ENCODE data around the gene MYH15.

Gene MYH15

GRCh38 chr3:108450444-108450843 lies 60.0 kb downstream of the MYH15 start:
- Histone ChIP-seq H3K4me1 (ENCODE audit: control insufficient read depth, insufficient read depth, low read length) (no peaks in the 10 kb centered on the region), H3K4me3 (ENCODE audit: low read length in 2 of 2) (no peak overlapping the region), H3K9ac (ENCODE audit: low read length in 2 of 2) (no peak overlapping the region), H3K9me3 (ENCODE audit: control insufficient read depth in 2 of 2, low read length in 2 of 2) (no peaks in the 10 kb centered on the region), H3K27me3 (ENCODE audit: control insufficient read depth in 1 of 2, insufficient read depth in 2 of 2, low read length in 2 of 2) (no peaks in the 10 kb centered on the region), H3K27ac (ENCODE audit: low read length) (no peak overlapping the region), H3K36me3 (ENCODE audit: control insufficient read depth in 2 of 2, insufficient read depth in 2 of 2, low read length in 2 of 2) (no peaks in the 10 kb centered on the region)

- H3K27ac ChIP-seq (ENCODE audit: low read length) = no peak overlapping the region
- no peaks in the 10 kb centered on the region for H3K27me3 ChIP-seq (ENCODE audit: control insufficient read depth in 1 of 2, insufficient read depth in 2 of 2, low read length in 2 of 2)
- no peaks in the 10 kb centered on the region for H3K36me3 ChIP-seq (ENCODE audit: control insufficient read depth in 2 of 2, insufficient read depth in 2 of 2, low read length in 2 of 2)
- H3K9me3 ChIP-seq (ENCODE audit: control insufficient read depth in 2 of 2, low read length in 2 of 2) = no peaks in the 10 kb centered on the region
- H3K4me1 ChIP-seq (ENCODE audit: control insufficient read depth, insufficient read depth, low read length) = no peaks in the 10 kb centered on the region
- H3K4me3 ChIP-seq (ENCODE audit: low read length in 2 of 2) = no peak overlapping the region
- no peak overlapping the region for H3K9ac ChIP-seq (ENCODE audit: low read length in 2 of 2)
Measured at GRCh38 chr3:108448593-108448992, 61.8 kb downstream of the MYH15 start.

- no peaks in the 10 kb centered on the region for H3K36me3 ChIP-seq (ENCODE audit: control insufficient read depth in 2 of 2, insufficient read depth in 2 of 2, low read length in 2 of 2)
- no peaks in the 10 kb centered on the region for H3K4me1 ChIP-seq (ENCODE audit: control insufficient read depth, insufficient read depth, low read length)
- no peak overlapping the region for H3K9ac ChIP-seq (ENCODE audit: low read length in 2 of 2)
- no peak overlapping the region for H3K4me3 ChIP-seq (ENCODE audit: low read length in 2 of 2)
- no peaks in the 10 kb centered on the region for H3K9me3 ChIP-seq (ENCODE audit: control insufficient read depth in 2 of 2, low read length in 2 of 2)
- no peaks in the 10 kb centered on the region for H3K27me3 ChIP-seq (ENCODE audit: control insufficient read depth in 1 of 2, insufficient read depth in 2 of 2, low read length in 2 of 2)
- H3K27ac ChIP-seq (ENCODE audit: low read length) = no peak overlapping the region
Measured at GRCh38 chr3:108447096-108447847, 63.1 kb downstream of the MYH15 start.

- H3K9me3 ChIP-seq (ENCODE audit: control insufficient read depth in 2 of 2, low read length in 2 of 2) = no peaks in the 10 kb centered on the region
- H3K4me1 ChIP-seq (ENCODE audit: control insufficient read depth, insufficient read depth, low read length) = no peaks in the 10 kb centered on the region
- H3K27me3 ChIP-seq (ENCODE audit: control insufficient read depth in 1 of 2, insufficient read depth in 2 of 2, low read length in 2 of 2) = no peaks in the 10 kb centered on the region
- no peak overlapping the region for H3K4me3 ChIP-seq (ENCODE audit: low read length in 2 of 2)
- no peak overlapping the region for H3K9ac ChIP-seq (ENCODE audit: low read length in 2 of 2)
- H3K36me3 ChIP-seq (ENCODE audit: control insufficient read depth in 2 of 2, insufficient read depth in 2 of 2, low read length in 2 of 2) = no peaks in the 10 kb centered on the region
- no peak overlapping the region for H3K27ac ChIP-seq (ENCODE audit: low read length)
Measured at GRCh38 chr3:108442281-108442680, 68.1 kb downstream of the MYH15 start.

DNA sequence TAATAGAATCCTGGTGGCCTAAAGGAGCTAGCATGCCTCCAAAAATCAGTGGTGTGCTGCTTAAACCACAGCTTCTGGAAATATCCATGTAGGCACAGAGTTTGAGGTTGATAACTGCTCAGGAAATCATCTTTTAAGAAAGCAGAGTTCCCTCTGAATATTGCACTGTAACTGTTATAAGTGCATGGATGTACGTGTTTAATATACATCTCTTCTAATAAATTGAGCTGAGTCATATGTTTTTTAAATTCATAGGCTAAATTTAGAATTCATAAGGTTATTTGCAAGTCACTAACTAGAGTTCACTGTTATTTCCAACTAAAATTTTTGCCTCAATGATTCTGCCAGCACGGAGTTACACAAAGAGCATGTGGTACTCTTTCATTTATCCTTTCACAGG lies 68.9 kb downstream of the MYH15 start:
- H3K4me1 ChIP-seq (ENCODE audit: control insufficient read depth, insufficient read depth, low read length) = no peaks in the 10 kb centered on the region
- no peaks in the 10 kb centered on the region for H3K27me3 ChIP-seq (ENCODE audit: control insufficient read depth in 1 of 2, insufficient read depth in 2 of 2, low read length in 2 of 2)
- no peak overlapping the region for H3K4me3 ChIP-seq (ENCODE audit: low read length in 2 of 2)
- no peaks in the 10 kb centered on the region for H3K9me3 ChIP-seq (ENCODE audit: control insufficient read depth in 2 of 2, low read length in 2 of 2)
- no peak overlapping the region for H3K27ac ChIP-seq (ENCODE audit: low read length)
- H3K36me3 ChIP-seq (ENCODE audit: control insufficient read depth in 2 of 2, insufficient read depth in 2 of 2, low read length in 2 of 2) = no peaks in the 10 kb centered on the region
- H3K9ac ChIP-seq (ENCODE audit: low read length in 2 of 2) = no peak overlapping the region

- Histone ChIP-seq H3K9ac (ENCODE audit: low read length in 2 of 2) (no peak overlapping the region), H3K27ac (ENCODE audit: low read length) (no peak overlapping the region), H3K36me3 (ENCODE audit: control insufficient read depth in 2 of 2, insufficient read depth in 2 of 2, low read length in 2 of 2) (no peaks in the 10 kb centered on the region), H3K27me3 (ENCODE audit: control insufficient read depth in 1 of 2, insufficient read depth in 2 of 2, low read length in 2 of 2) (no peaks in the 10 kb centered on the region), H3K4me1 (ENCODE audit: control insufficient read depth, insufficient read depth, low read length) (no peaks in the 10 kb centered on the region), H3K4me3 (ENCODE audit: low read length in 2 of 2) (no peak overlapping the region), H3K9me3 (ENCODE audit: control insufficient read depth in 2 of 2, low read length in 2 of 2) (no peaks in the 10 kb centered on the region)
Measured at GRCh38 chr3:108441071-108441507, 69.3 kb downstream of the MYH15 start.

GRCh38 chr3:108438542-108438941 lies 71.9 kb downstream of the MYH15 start:
- Histone ChIP-seq H3K27ac (ENCODE audit: low read length) (no peak overlapping the region), H3K9me3 (ENCODE audit: control insufficient read depth in 2 of 2, low read length in 2 of 2) (no peaks in the 10 kb centered on the region), H3K36me3 (ENCODE audit: control insufficient read depth in 2 of 2, insufficient read depth in 2 of 2, low read length in 2 of 2) (no peaks in the 10 kb centered on the region), H3K4me3 (ENCODE audit: low read length in 2 of 2) (no peak overlapping the region), H3K4me1 (ENCODE audit: control insufficient read depth, insufficient read depth, low read length) (no peaks in the 10 kb centered on the region), H3K9ac (ENCODE audit: low read length in 2 of 2) (no peak overlapping the region), H3K27me3 (ENCODE audit: control insufficient read depth in 1 of 2, insufficient read depth in 2 of 2, low read length in 2 of 2) (no peaks in the 10 kb centered on the region)

GRCh38 chr3:108437439-108437838 lies 73.0 kb downstream of the MYH15 start:
- no peak overlapping the region for H3K4me3 ChIP-seq (ENCODE audit: low read length in 2 of 2)
- H3K4me1 ChIP-seq (ENCODE audit: control insufficient read depth, insufficient read depth, low read length) = no peaks in the 10 kb centered on the region
- no peaks in the 10 kb centered on the region for H3K36me3 ChIP-seq (ENCODE audit: control insufficient read depth in 2 of 2, insufficient read depth in 2 of 2, low read length in 2 of 2)
- H3K9ac ChIP-seq (ENCODE audit: low read length in 2 of 2) = no peak overlapping the region
- no peaks in the 10 kb centered on the region for H3K27me3 ChIP-seq (ENCODE audit: control insufficient read depth in 1 of 2, insufficient read depth in 2 of 2, low read length in 2 of 2)
- no peaks in the 10 kb centered on the region for H3K9me3 ChIP-seq (ENCODE audit: control insufficient read depth in 2 of 2, low read length in 2 of 2)
- H3K27ac ChIP-seq (ENCODE audit: low read length) = no peak overlapping the region

GRCh38 chr3:108433928-108434327 lies 76.5 kb downstream of the MYH15 start:
- no peaks in the 10 kb centered on the region for H3K27me3 ChIP-seq (ENCODE audit: control insufficient read depth in 1 of 2, insufficient read depth in 2 of 2, low read length in 2 of 2)
- H3K4me1 ChIP-seq (ENCODE audit: control insufficient read depth, insufficient read depth, low read length) = no peaks in the 10 kb centered on the region
- H3K9me3 ChIP-seq (ENCODE audit: control insufficient read depth in 2 of 2, low read length in 2 of 2) = no peaks in the 10 kb centered on the region
- H3K9ac ChIP-seq (ENCODE audit: low read length in 2 of 2) = no peak overlapping the region
- H3K27ac ChIP-seq (ENCODE audit: low read length) = no peak overlapping the region
- H3K36me3 ChIP-seq (ENCODE audit: control insufficient read depth in 2 of 2, insufficient read depth in 2 of 2, low read length in 2 of 2) = no peaks in the 10 kb centered on the region
- no peak overlapping the region for H3K4me3 ChIP-seq (ENCODE audit: low read length in 2 of 2)

- no peak overlapping the region for H3K4me3 ChIP-seq (ENCODE audit: low read length in 2 of 2)
- no peaks in the 10 kb centered on the region for H3K9me3 ChIP-seq (ENCODE audit: control insufficient read depth in 2 of 2, low read length in 2 of 2)
- no peak overlapping the region for H3K9ac ChIP-seq (ENCODE audit: low read length in 2 of 2)
- H3K27ac ChIP-seq (ENCODE audit: low read length) = no peak overlapping the region
- H3K4me1 ChIP-seq (ENCODE audit: control insufficient read depth, insufficient read depth, low read length) = no peaks in the 10 kb centered on the region
- no peaks in the 10 kb centered on the region for H3K36me3 ChIP-seq (ENCODE audit: control insufficient read depth in 2 of 2, insufficient read depth in 2 of 2, low read length in 2 of 2)
- H3K27me3 ChIP-seq (ENCODE audit: control insufficient read depth in 1 of 2, insufficient read depth in 2 of 2, low read length in 2 of 2) = no peaks in the 10 kb centered on the region
Measured at GRCh38 chr3:108432431-108432830, 78.0 kb downstream of the MYH15 start.

DNA sequence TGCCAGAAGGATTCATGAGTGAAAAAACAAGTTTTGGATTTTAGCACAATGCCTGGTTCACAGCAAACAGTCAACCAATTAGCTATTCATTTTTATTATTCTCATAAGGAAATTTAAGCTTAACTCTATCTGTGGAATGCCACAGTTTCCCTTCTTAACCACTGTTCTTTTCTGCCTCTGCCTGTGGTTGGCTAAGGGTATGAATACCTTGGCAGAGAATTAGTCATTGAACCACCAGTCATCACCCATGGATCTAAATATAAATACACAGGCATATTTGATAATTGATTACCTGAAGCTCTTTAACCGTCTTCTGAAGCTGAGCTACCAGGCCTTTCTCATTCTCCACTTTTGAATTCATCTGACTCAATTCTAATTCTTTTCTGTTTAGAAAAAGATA lies 79.9 kb downstream of the MYH15 start:
- H3K36me3 ChIP-seq (ENCODE audit: control insufficient read depth in 2 of 2, insufficient read depth in 2 of 2, low read length in 2 of 2) = no peaks in the 10 kb centered on the region
- no peaks in the 10 kb centered on the region for H3K4me1 ChIP-seq (ENCODE audit: control insufficient read depth, insufficient read depth, low read length)
- no peaks in the 10 kb centered on the region for H3K27me3 ChIP-seq (ENCODE audit: control insufficient read depth in 1 of 2, insufficient read depth in 2 of 2, low read length in 2 of 2)
- H3K9ac ChIP-seq (ENCODE audit: low read length in 2 of 2) = no peak overlapping the region
- no peak overlapping the region for H3K27ac ChIP-seq (ENCODE audit: low read length)
- H3K4me3 ChIP-seq (ENCODE audit: low read length in 2 of 2) = no peak overlapping the region
- H3K9me3 ChIP-seq (ENCODE audit: control insufficient read depth in 2 of 2, low read length in 2 of 2) = no peaks in the 10 kb centered on the region
